ENCODE measurements around the gene UBE2A. TPM values are rescaled to one million over a fixed set of nuclear protein-coding genes. Genes with fewer than 3 reads are reported as not detected.

Gene UBE2A
- 63.9 TPM for polyA plus RNA-seq (2012; ENCODE audit: insufficient read length, low read depth)

- peak; percentile 23; the same call in 1 of the 2 replicates for TF ChIP-seq SIN3A (IDR thresholded peaks at IDR 0.05; ENCODE audit: borderline replicate concordance, insufficient read depth, low read length)
- TF ChIP-seq TAF1 (IDR thresholded peaks at IDR 0.05; ENCODE audit: borderline replicate concordance, insufficient read depth, low read length), result peak; percentile 95
- peak; percentile 94 for TF ChIP-seq POLR2AphosphoS5 (IDR thresholded peaks at IDR 0.05; ENCODE audit: low read depth, low read length)
- peak; percentile 87 for TF ChIP-seq FOXP2 (optimal IDR thresholded peaks at IDR 0.05; ENCODE audit: borderline replicate concordance, extremely low read depth, extremely low read length, insufficient read depth)
- TF ChIP-seq REST (IDR thresholded peaks at IDR 0.05; ENCODE audit: insufficient read depth in 1 of 2, low read depth in 2 of 2, low read length in 2 of 2), result peak; percentile 46 to 53; a peak in 3 of 4 replicates
Observed at GRCh38 chrX:119574394-119575266, at the start of gene UBE2A. UBE2A (plus strand) TSS chrX:119574563; CDS start chrX:119574712, 149 bp downstream.

- no peak for TF ChIP-seq SIN3A (IDR thresholded peaks at IDR 0.05; ENCODE audit: borderline replicate concordance, insufficient read depth, low read length)
- no peak for TF ChIP-seq POLR2AphosphoS5 (IDR thresholded peaks at IDR 0.05; ENCODE audit: low read depth, low read length)
- no peak for TF ChIP-seq FOXP2 (optimal IDR thresholded peaks at IDR 0.05; ENCODE audit: borderline replicate concordance, extremely low read depth, extremely low read length, insufficient read depth)
- no peak for TF ChIP-seq TAF1 (IDR thresholded peaks at IDR 0.05; ENCODE audit: borderline replicate concordance, insufficient read depth, low read length)
- TF ChIP-seq REST (IDR thresholded peaks at IDR 0.05; ENCODE audit: insufficient read depth in 1 of 2, low read depth in 2 of 2, low read length in 2 of 2), result no peak
Observed at GRCh38 chrX:119529345-119530276, 44.8 kb upstream of the UBE2A start.

- TF ChIP-seq TAF1 (IDR thresholded peaks at IDR 0.05; ENCODE audit: borderline replicate concordance, insufficient read depth, low read length) (no peak), REST (IDR thresholded peaks at IDR 0.05; ENCODE audit: insufficient read depth in 1 of 2, low read depth in 2 of 2, low read length in 2 of 2) (no peak), POLR2AphosphoS5 (IDR thresholded peaks at IDR 0.05; ENCODE audit: low read depth, low read length) (no peak), FOXP2 (optimal IDR thresholded peaks at IDR 0.05; ENCODE audit: borderline replicate concordance, extremely low read depth, extremely low read length, insufficient read depth) (no peak), SIN3A (IDR thresholded peaks at IDR 0.05; ENCODE audit: borderline replicate concordance, insufficient read depth, low read length) (no peak)
Observed at GRCh38 chrX:119537487-119537886, 36.9 kb upstream of the UBE2A start.

- TF ChIP-seq FOXP2 (optimal IDR thresholded peaks at IDR 0.05; ENCODE audit: borderline replicate concordance, extremely low read depth, extremely low read length, insufficient read depth) (no peak), SIN3A (IDR thresholded peaks at IDR 0.05; ENCODE audit: borderline replicate concordance, insufficient read depth, low read length) (no peak), TAF1 (IDR thresholded peaks at IDR 0.05; ENCODE audit: borderline replicate concordance, insufficient read depth, low read length) (no peak), REST (IDR thresholded peaks at IDR 0.05; ENCODE audit: insufficient read depth in 1 of 2, low read depth in 2 of 2, low read length in 2 of 2) (no peak), POLR2AphosphoS5 (IDR thresholded peaks at IDR 0.05; ENCODE audit: low read depth, low read length) (no peak)
Observed at GRCh38 chrX:119539872-119540271, 34.5 kb upstream of the UBE2A start.
